GM12873 (cell line): ENCODE measurements around the gene TSPYL1.

Experiments
- TF ChIP-seq, protein P1 (sequence below): IDR thresholded peaks from 2 replicates; pipeline ENCODE4 v1.5.1; 2012; ENCODE audit warnings: low read depth, mild to moderate bottlenecking, moderate library complexity, low read length, control low read depth; ENCODE audit not compliant: insufficient read depth; ENCODE audit errors: missing control alignments

Gene TSPYL1

DNA sequence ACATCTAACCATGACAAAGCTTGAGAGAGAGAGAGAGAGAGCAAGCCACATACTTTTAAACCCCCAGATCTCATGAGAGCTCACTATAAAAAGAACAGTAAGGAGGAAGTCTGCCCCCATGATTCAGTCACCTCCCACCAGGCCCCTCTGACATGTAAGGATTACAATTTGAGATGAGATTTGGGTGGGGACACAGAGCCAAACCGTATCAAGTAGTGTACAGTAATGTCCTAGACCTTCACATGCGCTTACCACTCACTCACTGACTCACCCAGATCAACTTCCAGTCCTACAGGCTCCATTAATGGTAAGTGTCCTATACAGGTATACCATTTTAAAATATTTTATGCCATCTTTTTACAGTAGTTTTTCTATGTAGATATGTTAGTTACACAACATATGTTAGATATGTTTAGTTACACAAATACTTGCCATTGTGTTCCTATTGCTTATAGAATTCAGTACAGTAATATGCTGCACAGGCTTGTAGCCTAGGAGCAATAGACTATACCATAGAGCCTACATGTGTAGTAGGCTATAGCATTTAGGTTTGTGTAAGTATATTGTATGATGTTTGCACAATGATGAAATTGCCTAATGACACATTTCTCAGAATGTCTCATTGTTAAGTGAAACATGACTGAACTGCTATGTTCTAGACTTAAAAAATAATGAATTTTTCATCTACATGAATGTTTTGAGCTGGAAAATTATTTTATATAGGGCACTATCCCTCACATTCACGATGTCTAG lies 11.7 kb downstream of the TSPYL1 start:
- TF ChIP-seq, protein P1, sequence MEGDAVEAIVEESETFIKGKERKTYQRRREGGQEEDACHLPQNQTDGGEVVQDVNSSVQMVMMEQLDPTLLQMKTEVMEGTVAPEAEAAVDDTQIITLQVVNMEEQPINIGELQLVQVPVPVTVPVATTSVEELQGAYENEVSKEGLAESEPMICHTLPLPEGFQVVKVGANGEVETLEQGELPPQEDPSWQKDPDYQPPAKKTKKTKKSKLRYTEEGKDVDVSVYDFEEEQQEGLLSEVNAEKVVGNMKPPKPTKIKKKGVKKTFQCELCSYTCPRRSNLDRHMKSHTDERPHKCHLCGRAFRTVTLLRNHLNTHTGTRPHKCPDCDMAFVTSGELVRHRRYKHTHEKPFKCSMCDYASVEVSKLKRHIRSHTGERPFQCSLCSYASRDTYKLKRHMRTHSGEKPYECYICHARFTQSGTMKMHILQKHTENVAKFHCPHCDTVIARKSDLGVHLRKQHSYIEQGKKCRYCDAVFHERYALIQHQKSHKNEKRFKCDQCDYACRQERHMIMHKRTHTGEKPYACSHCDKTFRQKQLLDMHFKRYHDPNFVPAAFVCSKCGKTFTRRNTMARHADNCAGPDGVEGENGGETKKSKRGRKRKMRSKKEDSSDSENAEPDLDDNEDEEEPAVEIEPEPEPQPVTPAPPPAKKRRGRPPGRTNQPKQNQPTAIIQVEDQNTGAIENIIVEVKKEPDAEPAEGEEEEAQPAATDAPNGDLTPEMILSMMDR: no peak

DNA sequence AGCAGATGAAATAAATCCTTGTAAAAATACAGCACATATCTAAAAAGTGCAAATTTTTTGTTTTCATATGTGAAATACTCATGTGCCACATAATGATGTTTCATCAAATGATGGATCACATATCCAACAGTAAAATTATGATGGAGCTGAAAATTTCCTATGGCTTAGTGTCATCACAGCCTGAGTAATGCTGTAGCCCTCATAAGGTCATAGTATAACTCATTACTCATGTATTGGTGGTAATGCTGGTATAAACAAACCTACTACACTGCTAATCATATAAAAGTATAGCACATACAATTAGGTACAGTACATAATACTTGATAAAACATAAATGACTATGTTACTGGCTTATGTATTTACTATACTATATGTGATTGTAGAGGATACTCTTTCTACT lies 12.9 kb downstream of the TSPYL1 start:
- TF ChIP-seq, protein P1: no peak

DNA sequence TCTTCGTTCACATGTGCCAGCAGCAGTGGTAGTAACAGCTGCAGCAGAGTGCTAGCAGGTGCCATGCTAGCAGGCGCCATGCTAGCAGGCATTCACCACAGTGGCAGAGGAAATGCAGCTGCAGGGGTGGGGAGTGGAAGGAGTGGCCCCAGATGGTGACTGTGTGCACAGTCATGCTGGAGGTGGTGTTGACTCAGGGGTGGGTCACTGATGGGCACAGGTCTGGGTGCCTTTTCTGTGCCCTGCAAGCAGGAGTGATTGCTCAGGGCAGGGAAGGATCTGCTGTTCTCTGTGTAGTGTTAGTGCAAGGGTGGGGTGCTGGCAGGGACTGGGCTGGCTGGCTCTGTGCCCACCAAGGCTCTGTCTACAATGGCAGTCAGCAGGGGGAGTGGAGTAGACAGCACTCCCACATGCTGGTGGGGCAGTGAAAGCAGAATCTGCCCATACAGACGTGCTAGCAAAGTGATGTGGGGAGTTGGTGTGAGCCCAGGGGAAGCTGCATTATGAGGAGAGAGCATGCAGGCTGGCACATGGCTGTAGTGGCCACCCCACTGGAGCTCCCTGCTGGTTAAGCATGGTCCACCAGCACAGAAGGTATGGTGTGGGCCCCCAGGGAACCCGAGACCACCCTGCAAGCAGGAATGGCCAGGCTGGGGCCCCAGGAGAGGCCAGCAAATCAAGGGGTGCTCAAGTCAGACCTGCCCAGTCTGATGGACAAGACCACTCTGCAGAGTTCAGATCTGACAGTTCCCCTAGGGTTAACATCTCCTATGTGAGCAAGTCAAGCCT lies 14.5 kb downstream of the TSPYL1 start:
- TF ChIP-seq, protein P1: no peak

DNA sequence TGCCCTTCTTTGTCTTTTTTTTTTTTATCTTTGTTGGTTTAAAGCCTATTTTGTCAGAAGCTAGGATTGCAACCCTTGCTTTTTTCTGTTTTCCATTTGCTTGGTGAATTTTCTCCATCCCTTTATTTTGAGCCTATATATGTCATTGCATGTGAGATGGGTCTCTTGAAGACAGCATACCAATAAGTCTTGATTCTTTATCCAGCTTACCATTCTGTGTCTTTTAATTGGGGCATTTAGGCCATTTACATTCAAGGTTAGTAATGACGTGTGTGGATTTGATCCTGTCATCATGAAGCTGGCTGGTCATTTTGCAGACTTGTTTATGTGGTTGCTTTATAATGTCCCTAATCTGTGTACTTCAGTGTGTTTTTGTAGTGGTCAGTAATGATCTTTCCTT lies 16.4 kb downstream of the TSPYL1 start:
- TF ChIP-seq, protein P1: no peak

DNA sequence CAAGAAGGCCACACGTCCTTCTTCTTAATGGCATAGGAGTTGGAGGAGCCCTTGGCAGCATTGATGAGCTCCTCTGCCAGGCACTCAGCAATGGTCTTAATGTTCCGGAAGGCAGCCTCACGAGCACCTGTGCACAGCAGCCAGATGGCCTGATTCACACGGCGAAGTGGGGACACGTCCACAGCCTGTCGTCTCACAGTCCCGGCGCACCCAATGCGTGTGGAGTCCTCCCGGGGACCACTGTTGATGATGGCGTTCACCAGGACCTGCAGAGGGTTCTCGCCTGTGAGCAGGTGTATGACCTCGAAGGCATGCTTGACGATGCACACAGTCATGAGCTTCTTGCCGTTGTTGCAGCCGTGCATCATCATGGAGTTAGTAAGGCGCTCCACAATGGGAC lies 21.2 kb downstream of the TSPYL1 start:
- TF ChIP-seq, protein P1: no peak

DNA sequence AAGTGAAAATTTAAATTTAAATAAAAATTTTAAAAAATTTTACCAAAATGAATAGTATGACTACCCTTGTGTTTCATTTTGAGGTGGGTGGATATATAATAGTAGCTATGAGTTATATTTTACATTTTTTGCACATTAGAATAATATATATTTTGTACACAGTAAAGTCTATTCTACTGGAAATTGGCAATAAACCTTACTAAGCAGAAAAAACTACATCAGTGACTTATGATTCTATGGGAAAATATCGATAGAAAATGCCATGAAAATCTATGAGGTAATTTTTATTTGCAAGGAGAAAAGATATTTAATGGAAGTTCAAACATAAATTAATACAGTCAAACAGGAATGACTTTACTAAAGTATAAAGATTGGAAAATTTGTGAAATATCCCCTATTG lies 23.0 kb downstream of the TSPYL1 start:
- TF ChIP-seq, protein P1: no peak

DNA sequence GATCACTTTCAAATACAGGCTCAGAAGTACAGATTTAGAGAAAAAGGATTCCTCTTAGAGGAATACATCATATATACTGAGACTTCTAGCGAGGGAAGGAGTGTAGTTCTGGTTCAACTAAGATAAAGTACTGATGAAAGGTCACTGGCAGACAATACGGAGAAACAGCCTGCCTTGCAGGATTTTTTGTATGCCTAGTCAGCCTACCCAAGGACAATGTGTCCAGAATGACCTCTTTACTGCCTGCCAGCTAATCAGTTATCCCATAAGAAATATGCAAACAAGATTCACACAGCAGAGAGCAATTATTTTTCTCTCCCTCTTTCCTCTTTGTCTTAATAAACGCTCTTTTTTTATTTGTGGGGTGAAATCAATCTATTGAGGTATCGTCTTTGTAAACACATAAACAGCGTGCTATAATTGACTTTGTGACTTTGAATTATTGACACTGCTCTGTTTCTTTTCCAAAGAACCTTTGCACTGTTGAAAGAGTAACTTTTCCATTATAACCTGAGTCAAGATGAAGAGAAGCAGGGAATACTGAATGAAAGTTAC lies 24.4 kb downstream of the TSPYL1 start:
- TF ChIP-seq, protein P1: no peak
